MM.1S (cell line): ENCODE results near the gene SLC25A34.

Experiments
- CTCF ChIP-seq: fragments of 300-600 bp; sonication (generic); IDR thresholded peaks from 2 replicates; pipeline ENCODE4 v1.5.1; 2016; ENCODE audit warnings: antibody characterized with exemption, low read length, mixed read lengths
- EZH2phosphoT487 ChIP-seq: fragments of 300-600 bp; sonication (generic); IDR thresholded peaks from 2 replicates; pipeline ENCODE4 v1.6.1; 2018; ENCODE audit warnings: antibody characterized with exemption, low read length

GRCh38 chr1:15760520-15761211, 24.6 kb downstream of the SLC25A34 start:
- TF ChIP-seq CTCF (no peak), EZH2phosphoT487 (no peak)
